Liver (tissue), 9 donors: ENCODE measurements around the gene ENAH. TPM values are rescaled to one million over a fixed set of nuclear protein-coding genes. Genes with fewer than 3 reads are reported as not detected.

Source experiments
- DNase-seq: peaks from one replicate; pipeline ENCODE4 v3.0.0-alpha.2; 2017; ENCODE audit warnings: low spot score
- H3K27ac ChIP-seq, 2 donors: one replicate each; pipeline ENCODE4 v1.7.0; 2013; ENCODE audit warnings: inconsistent platforms in 2 of 2, low read length in 2 of 2, control low read depth in 1 of 2, low read depth in 1 of 2, mild to moderate bottlenecking in 1 of 2
- H3K27me3 ChIP-seq, 4 donors: one replicate each; pipeline versions ENCODE4 v1.6.1 to v1.7.0; 2013; ENCODE audit warnings: low read length in 3 of 4, inconsistent platforms in 1 of 4, mild to moderate bottlenecking in 1 of 4, moderate library complexity in 1 of 4; ENCODE audit not compliant: control insufficient read depth in 4 of 4, insufficient read depth in 4 of 4
- H3K36me3 ChIP-seq, 4 donors: one replicate each; pipeline versions ENCODE4 v1.6.1 to v1.7.0; 2013; ENCODE audit warnings: low read length in 3 of 4, mild to moderate bottlenecking in 3 of 4, low read depth in 1 of 4, moderate library complexity in 1 of 4; ENCODE audit not compliant: control insufficient read depth in 4 of 4, insufficient read depth in 3 of 4
- H3K4me1 ChIP-seq, 4 donors: one replicate each; pipeline versions ENCODE4 v1.6.1 to v1.7.0; 2013; ENCODE audit warnings: low read length in 3 of 4, mild to moderate bottlenecking in 3 of 4, moderate library complexity in 1 of 4; ENCODE audit not compliant: control insufficient read depth in 4 of 4, insufficient read depth in 4 of 4
- H3K4me3 ChIP-seq, 3 donors: one replicate each; pipeline versions ENCODE4 v1.6.1 to v1.7.0; 2013; ENCODE audit warnings: low read length in 3 of 3, control low read depth in 1 of 3, low read depth in 1 of 3, mild to moderate bottlenecking in 1 of 3
- H3K9ac ChIP-seq, 2 donors: one replicate each; pipeline ENCODE4 v1.7.0; 2013; ENCODE audit warnings: low read length in 2 of 2, mild to moderate bottlenecking in 2 of 2, moderate library complexity in 2 of 2, control low read depth in 1 of 2, low read depth in 1 of 2
- H3K9me3 ChIP-seq, 4 donors: one replicate each; pipeline versions ENCODE4 v1.6.1 to v1.7.0; 2013; ENCODE audit warnings: low read length in 3 of 4; ENCODE audit not compliant: control insufficient read depth in 4 of 4
- CTCF ChIP-seq: fragments of 150-350 bp; IDR thresholded peaks from 2 replicates; pipeline ENCODE4 v1.5.1; 2017; ENCODE audit warnings: improper control_type of control experiment, low read depth, low read length; ENCODE audit not compliant: missing input control
- EGR1 ChIP-seq, 2 donors: IDR thresholded peaks; 2 replicates each; pipeline ENCODE4 v1.6.1; 2016 to 2018; ENCODE audit warnings: antibody characterized with exemption in 2 of 2, low read depth in 2 of 2
- FOXA1 ChIP-seq: IDR thresholded peaks from 2 replicates; pipeline ENCODE4 v1.6.1; 2016; ENCODE audit warnings: antibody characterized with exemption
- FOXA2 ChIP-seq: IDR thresholded peaks from 2 replicates; pipeline ENCODE4 v1.6.1; 2016; ENCODE audit warnings: antibody characterized with exemption
- GABPA ChIP-seq, 2 donors: IDR thresholded peaks in 1 of 2; conservative IDR thresholded peaks in 1 of 2; 2 replicates each; pipeline ENCODE4 v1.6.1; 2016; ENCODE audit warnings: antibody characterized with exemption in 2 of 2, mild to moderate bottlenecking in 1 of 2, moderate library complexity in 1 of 2
- HNF4A ChIP-seq, 2 donors: conservative IDR thresholded peaks; 2 replicates each; pipeline ENCODE4 v1.6.1; 2016; ENCODE audit warnings: antibody characterized with exemption in 2 of 2, mild to moderate bottlenecking in 2 of 2
- HNF4G ChIP-seq: IDR thresholded peaks from 2 replicates; pipeline ENCODE4 v1.6.1; 2016; ENCODE audit warnings: antibody characterized with exemption
- JUND ChIP-seq, 2 donors: IDR thresholded peaks; 2 replicates each; pipeline ENCODE4 v1.6.1; 2016; ENCODE audit warnings: antibody characterized with exemption in 2 of 2
- MAX ChIP-seq: IDR thresholded peaks from 2 replicates; pipeline ENCODE4 v1.6.1; 2016; ENCODE audit warnings: antibody characterized with exemption
- NR2F2 ChIP-seq: IDR thresholded peaks from 2 replicates; pipeline ENCODE4 v1.6.1; 2016; ENCODE audit warnings: antibody characterized with exemption
- RAD21 ChIP-seq, 2 donors: IDR thresholded peaks; 2 replicates each; pipeline ENCODE4 v1.6.1; 2016; ENCODE audit warnings: antibody characterized with exemption in 2 of 2, mild to moderate bottlenecking in 2 of 2
- REST ChIP-seq: IDR thresholded peaks from 2 replicates; pipeline ENCODE4 v1.6.1; 2016; ENCODE audit warnings: antibody characterized with exemption, mild to moderate bottlenecking
- RXRA ChIP-seq, 2 donors: IDR thresholded peaks; 2 replicates each; pipeline ENCODE4 v1.6.1; 2017 to 2018; ENCODE audit warnings: antibody characterized with exemption in 2 of 2, mild to moderate bottlenecking in 1 of 2
- SP1 ChIP-seq: IDR thresholded peaks from 2 replicates; pipeline ENCODE4 v1.6.1; 2018; ENCODE audit warnings: antibody characterized with exemption, mild to moderate bottlenecking
- TAF1 ChIP-seq: conservative IDR thresholded peaks from 2 replicates; pipeline ENCODE4 v1.6.1; 2016; ENCODE audit warnings: antibody characterized with exemption, mild to moderate bottlenecking
- YY1 ChIP-seq: IDR thresholded peaks from 2 replicates; pipeline ENCODE4 v1.6.1; 2016; ENCODE audit warnings: antibody characterized with exemption, mild to moderate bottlenecking
- WGBS: extraction: QIAGEN DNeasy Blood & Tissue Kit; methylation state at CpG from one replicate; pipeline ENCODE4 v1.1.7; 2013; 5-methylcytosine and 5-hydroxymethylcytosine counted together
- polyA plus RNA-seq, 2 donors: library from polyadenylated mRNA; stranded (reverse) in 1 of 2; unstranded in 1 of 2; fragments of 200-250 nt in 1 of 2; fragments of >200 nt in 1 of 2; fragmentation: Nextera tagmentation in 1 of 2; extraction: Ambion mirVana in 1 of 2; gene quantifications; one replicate each; pipeline versions ENCODE4 v1.2.1 to v1.2.3, GENCODE V29; 2013 to 2015
- total RNA-seq, 2 donors: library from RNA; depleted of rRNA; stranded (reverse); fragments of >200 nt; gene quantifications; one replicate each; pipeline ENCODE4 v1.2.3, GENCODE V29; 2014
- TF ChIP-seq, protein P1 (sequence below): IDR thresholded peaks from 2 replicates; pipeline ENCODE4 v1.6.1; 2016; ENCODE audit warnings: antibody characterized with exemption
- TF ChIP-seq, protein P2 (sequence below): IDR thresholded peaks from 2 replicates; pipeline ENCODE4 v1.6.1; 2016; ENCODE audit warnings: antibody characterized with exemption
- donor health status: healthy.
- donor health status: healthy.
- donor health status: healthy.
- donor health status: healthy.
- donor health status: healthy.

ENAH gene
- total and polyA plus RNA-seq, 4 donors, result 2.8 to 8.4 (median 4.5) TPM

GRCh38 chr1:225596736-225597135 is 56.2 kb downstream of the ENAH start:
- TF ChIP-seq RAD21 (IDR thresholded peaks at IDR 0.05) (no peak), NR2F2 (no peak), HNF4A (conservative IDR thresholded peaks at IDR 0.05) (no peak), MAX (no peak), SP1 (no peak), FOXA2 (no peak), RXRA (IDR thresholded peaks at IDR 0.05) (no peak), HNF4G (no peak), JUND (IDR thresholded peaks at IDR 0.05) (no peak), FOXA1 (no peak), REST (no peak), TAF1 (no peak), YY1 (no peak), GABPA (IDR thresholded peaks at IDR 0.05 in 1 of 2, conservative IDR thresholded peaks at IDR 0.05 in 1 of 2) (no peak)
- TF ChIP-seq, protein P1, sequence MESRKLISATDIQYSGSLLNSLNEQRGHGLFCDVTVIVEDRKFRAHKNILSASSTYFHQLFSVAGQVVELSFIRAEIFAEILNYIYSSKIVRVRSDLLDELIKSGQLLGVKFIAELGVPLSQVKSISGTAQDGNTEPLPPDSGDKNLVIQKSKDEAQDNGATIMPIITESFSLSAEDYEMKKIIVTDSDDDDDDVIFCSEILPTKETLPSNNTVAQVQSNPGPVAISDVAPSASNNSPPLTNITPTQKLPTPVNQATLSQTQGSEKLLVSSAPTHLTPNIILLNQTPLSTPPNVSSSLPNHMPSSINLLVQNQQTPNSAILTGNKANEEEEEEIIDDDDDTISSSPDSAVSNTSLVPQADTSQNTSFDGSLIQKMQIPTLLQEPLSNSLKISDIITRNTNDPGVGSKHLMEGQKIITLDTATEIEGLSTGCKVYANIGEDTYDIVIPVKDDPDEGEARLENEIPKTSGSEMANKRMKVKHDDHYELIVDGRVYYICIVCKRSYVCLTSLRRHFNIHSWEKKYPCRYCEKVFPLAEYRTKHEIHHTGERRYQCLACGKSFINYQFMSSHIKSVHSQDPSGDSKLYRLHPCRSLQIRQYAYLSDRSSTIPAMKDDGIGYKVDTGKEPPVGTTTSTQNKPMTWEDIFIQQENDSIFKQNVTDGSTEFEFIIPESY, result no peak
- TF ChIP-seq, protein P2, sequence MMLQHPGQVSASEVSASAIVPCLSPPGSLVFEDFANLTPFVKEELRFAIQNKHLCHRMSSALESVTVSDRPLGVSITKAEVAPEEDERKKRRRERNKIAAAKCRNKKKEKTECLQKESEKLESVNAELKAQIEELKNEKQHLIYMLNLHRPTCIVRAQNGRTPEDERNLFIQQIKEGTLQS, result no peak

DNA sequence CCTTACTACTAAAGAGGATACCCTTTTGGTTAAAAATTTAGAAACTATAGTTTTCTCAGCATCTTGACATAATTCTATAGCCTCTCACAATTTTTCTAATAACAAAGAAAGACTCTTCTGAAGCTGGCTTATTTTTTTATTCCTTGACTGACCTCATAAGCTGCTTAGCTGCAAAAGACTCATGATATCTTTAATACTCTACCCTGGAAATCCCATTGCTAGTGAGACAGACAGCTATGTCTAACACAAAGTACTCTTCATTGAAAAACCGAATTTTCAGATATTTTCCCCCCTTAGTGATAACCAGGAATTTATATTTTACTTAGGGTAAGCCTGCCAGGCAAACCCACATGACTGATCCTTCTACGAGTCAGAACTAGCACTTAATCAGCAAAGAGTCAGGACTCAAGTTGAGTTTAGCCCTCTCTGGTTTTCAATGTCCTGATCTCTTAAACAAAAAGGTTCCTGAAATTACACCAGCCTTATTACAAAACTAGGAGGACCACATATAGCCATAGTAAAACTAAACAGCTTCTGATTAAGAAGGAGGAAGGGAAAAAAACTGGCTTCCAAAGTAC is 56.9 kb downstream of the ENAH start:
- H3K4me1 ChIP-seq, result peaks cover 0 to 2% (median 0%) of the 10 kb centered on the region in 4 donors
- no peak for DNase-seq
- no peaks in the 10 kb centered on the region for H3K27me3 ChIP-seq
- H3K36me3 ChIP-seq, result no peaks in the 10 kb centered on the region
- H3K4me3 ChIP-seq, result no peak overlapping the region
- no peaks in the 10 kb centered on the region for H3K9me3 ChIP-seq
- 82% methylated on average over 2 of the region's 2 CpGs for WGBS
- no peak overlapping the region for H3K27ac ChIP-seq
- no peak overlapping the region for H3K9ac ChIP-seq
- TF ChIP-seq GABPA (IDR thresholded peaks at IDR 0.05 in 1 of 2, conservative IDR thresholded peaks at IDR 0.05 in 1 of 2), result no peak
- no peak for TF ChIP-seq FOXA1
- TF ChIP-seq NR2F2, result no peak
- TF ChIP-seq TAF1, result no peak
- no peak for TF ChIP-seq FOXA2
- no peak for TF ChIP-seq EGR1 (IDR thresholded peaks at IDR 0.05; ENCODE audit: low read depth in 2 of 2)
- no peak for TF ChIP-seq RAD21 (IDR thresholded peaks at IDR 0.05)
- no peak for TF ChIP-seq REST
- TF ChIP-seq SP1, result no peak
- no peak for TF ChIP-seq CTCF
- no peak for TF ChIP-seq HNF4A (conservative IDR thresholded peaks at IDR 0.05)
- TF ChIP-seq, protein P1, result no peak

More at GRCh38 chr1:225596736-225597135, 56.2 kb downstream of the ENAH start:
- H3K9me3 ChIP-seq, result no peaks in the 10 kb centered on the region
- H3K9ac ChIP-seq, result no peak overlapping the region
- no peak overlapping the region for H3K27ac ChIP-seq
- H3K36me3 ChIP-seq, result no peaks in the 10 kb centered on the region
- H3K4me1 ChIP-seq, result peaks cover 0 to 2% (median 0%) of the 10 kb centered on the region in 4 donors
- DNase-seq, result no peak
- H3K27me3 ChIP-seq, result no peaks in the 10 kb centered on the region
- no peak overlapping the region for H3K4me3 ChIP-seq
- 100% methylated on average over 1 of the region's 1 CpG for WGBS
